GM23338 (cell line): ENCODE data around the gene NAA16. TPM values are rescaled to one million over a fixed set of nuclear protein-coding genes. Genes with fewer than 3 reads are reported as not detected.

Source experiments
- ATAC-seq: fragments of 200-7000 bp; cut with Tn5 transposase; 3 replicates; pipeline ENCODE4 v1.9.1; 2020
- DNase-seq: peaks from one replicate; pipeline ENCODE4 v3.0.0-alpha.2; 2015; ENCODE audit warnings: low spot score
- H2AFZ ChIP-seq: fragments of 200-600 bp; sonication (generic); 2 replicates; pipeline ENCODE4 v1.8.0; 2016; ENCODE audit warnings: antibody characterized with exemption, mild to moderate bottlenecking, moderate library complexity
- H3F3A ChIP-seq: fragments of 200-600 bp; sonication (generic); replicated peaks from 2 replicates; pipeline ENCODE4 v1.8.0; 2017; ENCODE audit warnings: antibody characterized with exemption, mixed run types, low read depth
- H3K27ac ChIP-seq: fragments of 200-600 bp; sonication (generic); 2 replicates; pipeline ENCODE4 v1.6.1; 2016; ENCODE audit warnings: low read depth
- H3K27me3 ChIP-seq: fragments of 200-600 bp; sonication (generic); 2 replicates; pipeline ENCODE4 v1.8.0; 2016; ENCODE audit warnings: mild to moderate bottlenecking, mixed run types, moderate library complexity; ENCODE audit not compliant: insufficient read depth
- H3K36me3 ChIP-seq: fragments of 200-600 bp; sonication (generic); 2 replicates; pipeline ENCODE4 v1.8.0; 2016; ENCODE audit warnings: mild to moderate bottlenecking; ENCODE audit not compliant: insufficient read depth
- H3K4me1 ChIP-seq: fragments of 200-600 bp; sonication (generic); 2 replicates; pipeline ENCODE4 v1.8.0; 2016; ENCODE audit warnings: mild to moderate bottlenecking, moderate library complexity; ENCODE audit not compliant: insufficient read depth
- H3K4me2 ChIP-seq: fragments of 200-600 bp; sonication (generic); 2 replicates; pipeline ENCODE4 v1.7.1; 2017; ENCODE audit warnings: mixed run types
- H3K4me3 ChIP-seq: fragments of 200-600 bp; sonication (generic); 2 replicates; pipeline ENCODE4 v1.6.1; 2016; ENCODE audit warnings: mixed run types
- H3K79me2 ChIP-seq: fragments of 200-600 bp; sonication (generic); replicated peaks from 2 replicates; pipeline ENCODE4 v1.8.0; 2017; ENCODE audit warnings: mild to moderate bottlenecking; ENCODE audit not compliant: insufficient read depth
- H3K9me2 ChIP-seq: fragments of 200-600 bp; sonication (generic); 2 replicates; pipeline ENCODE4 v1.8.0; 2017; ENCODE audit not compliant: insufficient read depth
- H4K20me1 ChIP-seq: fragments of 200-600 bp; sonication (generic); replicated peaks from 2 replicates; pipeline ENCODE4 v1.8.0; 2017; ENCODE audit warnings: mild to moderate bottlenecking; ENCODE audit not compliant: insufficient read depth
- H3K27ac Mint-ChIP-seq: 2 replicates; pipeline ENCODE4 v1.8.0; 2020; ENCODE audit warnings: inconsistent platforms, mild to moderate bottlenecking, moderate library complexity, mixed read lengths
- H3K27me3 Mint-ChIP-seq: 3 replicates; pipeline ENCODE4 v1.8.0; 2022; ENCODE audit warnings: low read depth, mild to moderate bottlenecking, moderate library complexity, mixed read lengths, inconsistent platforms; ENCODE audit not compliant: insufficient read depth, poor library complexity
- H3K36me3 Mint-ChIP-seq: 3 replicates; pipeline ENCODE4 v1.8.0; 2021; ENCODE audit warnings: low read depth, mild to moderate bottlenecking, inconsistent platforms, moderate library complexity, mixed read lengths
- H3K4me1 Mint-ChIP-seq: 3 replicates; pipeline ENCODE4 v1.8.0; 2020; ENCODE audit warnings: mild to moderate bottlenecking, inconsistent platforms, mixed read lengths
- H3K4me3 Mint-ChIP-seq: 3 replicates; pipeline ENCODE4 v1.8.0; 2021; ENCODE audit warnings: moderate library complexity, mild to moderate bottlenecking, inconsistent platforms, mixed read lengths
- H3K9me3 Mint-ChIP-seq: 3 replicates; pipeline ENCODE4 v1.8.0; 2020; ENCODE audit warnings: moderate library complexity, mild to moderate bottlenecking, inconsistent platforms, mixed read lengths
- NANOG ChIP-seq: IDR thresholded peaks from 2 replicates; pipeline ENCODE4 v1.6.1; 2016; ENCODE audit warnings: antibody characterized with exemption, borderline replicate concordance
- POLR2AphosphoS5 ChIP-seq: IDR thresholded peaks from 2 replicates; pipeline ENCODE4 v1.6.1; 2016; ENCODE audit warnings: antibody characterized with exemption, low read depth
- STAT1 ChIP-seq: IDR thresholded peaks from one replicate; pipeline ENCODE4 v1.6.1; 2016; ENCODE audit warnings: antibody characterized with exemption; ENCODE audit not compliant: unreplicated experiment
- ZNF114 ChIP-seq: fragments of 250-450 bp; sonication (Bioruptor Pico); IDR thresholded peaks from 2 replicates; pipeline ENCODE4 v1.5.0; 2020; ENCODE audit warnings: mild to moderate bottlenecking, moderate library complexity
- polyA plus RNA-seq: library from polyadenylated mRNA; unstranded; fragments of >200 nt; fragmentation: Nextera tagmentation; extraction: Ambion mirVana; gene quantifications from 2 replicates; pipeline ENCODE4 v1.2.1, GENCODE V29; 2016
- total RNA-seq: library from RNA; depleted of rRNA; stranded (reverse); fragments of >200 nt; shearing (Covaris generic); gene quantifications from 2 replicates; pipeline ENCODE4 v1.2.3, GENCODE V29; 2014
- TF ChIP-seq, protein P1 (sequence below), 2 experiments: fragments of 200-600 bp in 1 of 2; sonication (generic) in 1 of 2; conservative IDR thresholded peaks; 2 replicates each; pipeline versions ENCODE4 v1.5.1 to v1.6.1; 2016 to 2017; ENCODE audit warnings: antibody characterized with exemption in 2 of 2, low read depth in 2 of 2, mild to moderate bottlenecking in 2 of 2, moderate library complexity in 1 of 2
- TF ChIP-seq, protein P2 (sequence below): fragments of 250-450 bp; sonication (Bioruptor Pico); IDR thresholded peaks from 2 replicates; pipeline ENCODE4 v1.5.0; 2020; ENCODE audit warnings: mild to moderate bottlenecking, moderate library complexity
- TF ChIP-seq, protein P3 (sequence below): IDR thresholded peaks from one replicate; pipeline ENCODE4 v1.6.1; 2018; ENCODE audit warnings: antibody characterized with exemption; ENCODE audit not compliant: unreplicated experiment

NAA16 gene
- total and polyA plus RNA-seq, 2 experiments from 2014 or later, result 42.3 to 51.7 TPM

DNA sequence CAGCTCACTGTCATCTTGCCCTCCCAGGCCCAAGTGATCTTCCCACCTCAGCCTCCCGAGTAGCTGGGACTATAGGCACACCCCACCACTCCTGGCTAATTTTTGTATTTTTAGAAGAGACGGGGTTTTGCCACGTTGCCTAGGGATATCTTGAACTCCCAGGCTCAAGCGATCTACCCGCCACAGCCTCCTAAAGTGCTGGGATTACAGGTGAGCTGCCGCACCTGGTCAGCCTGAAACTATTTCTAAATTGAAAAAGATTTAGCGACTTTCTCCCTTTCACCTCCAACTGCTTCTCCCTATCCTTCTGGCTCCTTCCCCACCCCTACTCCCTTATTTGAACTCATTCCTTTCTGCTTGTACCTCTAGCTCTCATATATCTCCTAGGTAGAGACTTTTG lies 19.8 kb upstream of the NAA16 start:
- Histone ChIP-seq H3K9me2 (no peaks in the 10 kb centered on the region; the same call in 1 of the 2 replicates), H3K79me2 (no peaks in the 10 kb centered on the region), H3K36me3 (no peaks in the 10 kb centered on the region), H3F3A (no peaks in the 10 kb centered on the region), H3K4me2 (no peak overlapping the region), H3K27ac (no peak overlapping the region), H3K4me3 (no peak overlapping the region), H4K20me1 (no peaks in the 10 kb centered on the region), H2AFZ (no peak overlapping the region), H3K4me1 (peaks cover 12% of the 10 kb centered on the region), H3K27me3 (no peaks in the 10 kb centered on the region)
- H3K27ac Mint-ChIP-seq, result no peak overlapping the region
- TF ChIP-seq, protein P1, sequence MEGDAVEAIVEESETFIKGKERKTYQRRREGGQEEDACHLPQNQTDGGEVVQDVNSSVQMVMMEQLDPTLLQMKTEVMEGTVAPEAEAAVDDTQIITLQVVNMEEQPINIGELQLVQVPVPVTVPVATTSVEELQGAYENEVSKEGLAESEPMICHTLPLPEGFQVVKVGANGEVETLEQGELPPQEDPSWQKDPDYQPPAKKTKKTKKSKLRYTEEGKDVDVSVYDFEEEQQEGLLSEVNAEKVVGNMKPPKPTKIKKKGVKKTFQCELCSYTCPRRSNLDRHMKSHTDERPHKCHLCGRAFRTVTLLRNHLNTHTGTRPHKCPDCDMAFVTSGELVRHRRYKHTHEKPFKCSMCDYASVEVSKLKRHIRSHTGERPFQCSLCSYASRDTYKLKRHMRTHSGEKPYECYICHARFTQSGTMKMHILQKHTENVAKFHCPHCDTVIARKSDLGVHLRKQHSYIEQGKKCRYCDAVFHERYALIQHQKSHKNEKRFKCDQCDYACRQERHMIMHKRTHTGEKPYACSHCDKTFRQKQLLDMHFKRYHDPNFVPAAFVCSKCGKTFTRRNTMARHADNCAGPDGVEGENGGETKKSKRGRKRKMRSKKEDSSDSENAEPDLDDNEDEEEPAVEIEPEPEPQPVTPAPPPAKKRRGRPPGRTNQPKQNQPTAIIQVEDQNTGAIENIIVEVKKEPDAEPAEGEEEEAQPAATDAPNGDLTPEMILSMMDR (conservative IDR thresholded peaks at IDR 0.05; ENCODE audit: low read depth in 2 of 2), result no peak
- TF ChIP-seq, protein P2, sequence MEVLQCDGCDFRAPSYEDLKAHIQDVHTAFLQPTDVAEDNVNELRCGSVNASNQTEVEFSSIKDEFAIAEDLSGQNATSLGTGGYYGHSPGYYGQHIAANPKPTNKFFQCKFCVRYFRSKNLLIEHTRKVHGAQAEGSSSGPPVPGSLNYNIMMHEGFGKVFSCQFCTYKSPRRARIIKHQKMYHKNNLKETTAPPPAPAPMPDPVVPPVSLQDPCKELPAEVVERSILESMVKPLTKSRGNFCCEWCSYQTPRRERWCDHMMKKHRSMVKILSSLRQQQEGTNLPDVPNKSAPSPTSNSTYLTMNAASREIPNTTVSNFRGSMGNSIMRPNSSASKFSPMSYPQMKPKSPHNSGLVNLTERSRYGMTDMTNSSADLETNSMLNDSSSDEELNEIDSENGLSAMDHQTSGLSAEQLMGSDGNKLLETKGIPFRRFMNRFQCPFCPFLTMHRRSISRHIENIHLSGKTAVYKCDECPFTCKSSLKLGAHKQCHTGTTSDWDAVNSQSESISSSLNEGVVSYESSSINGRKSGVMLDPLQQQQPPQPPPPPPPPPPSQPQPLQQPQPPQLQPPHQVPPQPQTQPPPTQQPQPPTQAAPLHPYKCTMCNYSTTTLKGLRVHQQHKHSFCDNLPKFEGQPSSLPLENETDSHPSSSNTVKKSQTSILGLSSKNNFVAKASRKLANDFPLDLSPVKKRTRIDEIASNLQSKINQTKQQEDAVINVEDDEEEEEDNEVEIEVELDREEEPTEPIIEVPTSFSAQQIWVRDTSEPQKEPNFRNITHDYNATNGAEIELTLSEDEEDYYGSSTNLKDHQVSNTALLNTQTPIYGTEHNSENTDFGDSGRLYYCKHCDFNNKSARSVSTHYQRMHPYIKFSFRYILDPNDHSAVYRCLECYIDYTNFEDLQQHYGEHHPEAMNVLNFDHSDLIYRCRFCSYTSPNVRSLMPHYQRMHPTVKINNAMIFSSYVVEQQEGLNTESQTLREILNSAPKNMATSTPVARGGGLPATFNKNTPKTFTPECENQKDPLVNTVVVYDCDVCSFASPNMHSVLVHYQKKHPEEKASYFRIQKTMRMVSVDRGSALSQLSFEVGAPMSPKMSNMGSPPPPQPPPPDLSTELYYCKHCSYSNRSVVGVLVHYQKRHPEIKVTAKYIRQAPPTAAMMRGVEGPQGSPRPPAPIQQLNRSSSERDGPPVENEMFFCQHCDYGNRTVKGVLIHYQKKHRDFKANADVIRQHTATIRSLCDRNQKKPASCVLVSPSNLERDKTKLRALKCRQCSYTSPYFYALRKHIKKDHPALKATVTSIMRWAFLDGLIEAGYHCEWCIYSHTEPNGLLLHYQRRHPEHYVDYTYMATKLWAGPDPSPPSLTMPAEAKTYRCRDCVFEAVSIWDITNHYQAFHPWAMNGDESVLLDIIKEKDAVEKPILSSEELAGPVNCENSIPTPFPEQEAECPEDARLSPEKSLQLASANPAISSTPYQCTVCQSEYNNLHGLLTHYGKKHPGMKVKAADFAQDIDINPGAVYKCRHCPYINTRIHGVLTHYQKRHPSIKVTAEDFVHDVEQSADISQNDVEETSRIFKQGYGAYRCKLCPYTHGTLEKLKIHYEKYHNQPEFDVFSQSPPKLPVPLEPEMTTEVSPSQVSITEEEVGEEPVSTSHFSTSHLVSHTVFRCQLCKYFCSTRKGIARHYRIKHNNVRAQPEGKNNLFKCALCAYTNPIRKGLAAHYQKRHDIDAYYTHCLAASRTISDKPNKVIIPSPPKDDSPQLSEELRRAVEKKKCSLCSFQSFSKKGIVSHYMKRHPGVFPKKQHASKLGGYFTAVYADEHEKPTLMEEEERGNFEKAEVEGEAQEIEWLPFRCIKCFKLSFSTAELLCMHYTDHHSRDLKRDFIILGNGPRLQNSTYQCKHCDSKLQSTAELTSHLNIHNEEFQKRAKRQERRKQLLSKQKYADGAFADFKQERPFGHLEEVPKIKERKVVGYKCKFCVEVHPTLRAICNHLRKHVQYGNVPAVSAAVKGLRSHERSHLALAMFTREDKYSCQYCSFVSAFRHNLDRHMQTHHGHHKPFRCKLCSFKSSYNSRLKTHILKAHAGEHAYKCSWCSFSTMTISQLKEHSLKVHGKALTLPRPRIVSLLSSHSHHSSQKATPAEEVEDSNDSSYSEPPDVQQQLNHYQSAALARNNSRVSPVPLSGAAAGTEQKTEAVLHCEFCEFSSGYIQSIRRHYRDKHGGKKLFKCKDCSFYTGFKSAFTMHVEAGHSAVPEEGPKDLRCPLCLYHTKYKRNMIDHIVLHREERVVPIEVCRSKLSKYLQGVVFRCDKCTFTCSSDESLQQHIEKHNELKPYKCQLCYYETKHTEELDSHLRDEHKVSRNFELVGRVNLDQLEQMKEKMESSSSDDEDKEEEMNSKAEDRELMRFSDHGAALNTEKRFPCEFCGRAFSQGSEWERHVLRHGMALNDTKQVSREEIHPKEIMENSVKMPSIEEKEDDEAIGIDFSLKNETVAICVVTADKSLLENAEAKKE (CRISPR knock-in tag), result no peak
- TF ChIP-seq STAT1, result no peak
- TF ChIP-seq, protein P3, sequence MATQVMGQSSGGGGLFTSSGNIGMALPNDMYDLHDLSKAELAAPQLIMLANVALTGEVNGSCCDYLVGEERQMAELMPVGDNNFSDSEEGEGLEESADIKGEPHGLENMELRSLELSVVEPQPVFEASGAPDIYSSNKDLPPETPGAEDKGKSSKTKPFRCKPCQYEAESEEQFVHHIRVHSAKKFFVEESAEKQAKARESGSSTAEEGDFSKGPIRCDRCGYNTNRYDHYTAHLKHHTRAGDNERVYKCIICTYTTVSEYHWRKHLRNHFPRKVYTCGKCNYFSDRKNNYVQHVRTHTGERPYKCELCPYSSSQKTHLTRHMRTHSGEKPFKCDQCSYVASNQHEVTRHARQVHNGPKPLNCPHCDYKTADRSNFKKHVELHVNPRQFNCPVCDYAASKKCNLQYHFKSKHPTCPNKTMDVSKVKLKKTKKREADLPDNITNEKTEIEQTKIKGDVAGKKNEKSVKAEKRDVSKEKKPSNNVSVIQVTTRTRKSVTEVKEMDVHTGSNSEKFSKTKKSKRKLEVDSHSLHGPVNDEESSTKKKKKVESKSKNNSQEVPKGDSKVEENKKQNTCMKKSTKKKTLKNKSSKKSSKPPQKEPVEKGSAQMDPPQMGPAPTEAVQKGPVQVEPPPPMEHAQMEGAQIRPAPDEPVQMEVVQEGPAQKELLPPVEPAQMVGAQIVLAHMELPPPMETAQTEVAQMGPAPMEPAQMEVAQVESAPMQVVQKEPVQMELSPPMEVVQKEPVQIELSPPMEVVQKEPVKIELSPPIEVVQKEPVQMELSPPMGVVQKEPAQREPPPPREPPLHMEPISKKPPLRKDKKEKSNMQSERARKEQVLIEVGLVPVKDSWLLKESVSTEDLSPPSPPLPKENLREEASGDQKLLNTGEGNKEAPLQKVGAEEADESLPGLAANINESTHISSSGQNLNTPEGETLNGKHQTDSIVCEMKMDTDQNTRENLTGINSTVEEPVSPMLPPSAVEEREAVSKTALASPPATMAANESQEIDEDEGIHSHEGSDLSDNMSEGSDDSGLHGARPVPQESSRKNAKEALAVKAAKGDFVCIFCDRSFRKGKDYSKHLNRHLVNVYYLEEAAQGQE, result no peak
- no peak for TF ChIP-seq ZNF114 (CRISPR knock-in tag)
- TF ChIP-seq POLR2AphosphoS5, result no peak
- TF ChIP-seq NANOG, result no peak
- H3K4me1 Mint-ChIP-seq, result peaks cover 17% of the 10 kb centered on the region
- H3K27me3 Mint-ChIP-seq, result peaks cover 5% of the 10 kb centered on the region
- H3K36me3 Mint-ChIP-seq, result peaks cover 3% of the 10 kb centered on the region; the same call in 1 of the 3 replicates
- ATAC-seq, result no peak
- peaks cover 18% of the 10 kb centered on the region for H3K9me3 Mint-ChIP-seq
- H3K4me3 Mint-ChIP-seq, result no peak overlapping the region
- no peak for DNase-seq
